Measurements from ENCODE around the gene SNAPC1. TPM values are rescaled to one million over a fixed set of nuclear protein-coding genes. Genes with fewer than 3 reads are reported as not detected.

SNAPC1 gene
- total RNA-seq, 2 donors from 2014 or later = 3.3 to 4.3 TPM

GRCh38 chr14:61839507-61839906 lies 77.3 kb downstream of the SNAPC1 start:
- Mint-ChIP-seq H3K36me3 (ENCODE audit: low read depth) (no peaks in the 10 kb centered on the region), H3K4me3 (no peak overlapping the region), H3K27ac (peak overlapping the region; percentile 21), H3K27me3 (peaks cover 23% of the 10 kb centered on the region), H3K4me1 (peaks cover 6% of the 10 kb centered on the region)
- no peak for ATAC-seq
- DNase-seq = no peak
- H3K9me3 ChIP-seq (ENCODE audit: control insufficient read depth, low read length, poor library complexity, severe bottlenecking) = no peaks in the 10 kb centered on the region

DNA sequence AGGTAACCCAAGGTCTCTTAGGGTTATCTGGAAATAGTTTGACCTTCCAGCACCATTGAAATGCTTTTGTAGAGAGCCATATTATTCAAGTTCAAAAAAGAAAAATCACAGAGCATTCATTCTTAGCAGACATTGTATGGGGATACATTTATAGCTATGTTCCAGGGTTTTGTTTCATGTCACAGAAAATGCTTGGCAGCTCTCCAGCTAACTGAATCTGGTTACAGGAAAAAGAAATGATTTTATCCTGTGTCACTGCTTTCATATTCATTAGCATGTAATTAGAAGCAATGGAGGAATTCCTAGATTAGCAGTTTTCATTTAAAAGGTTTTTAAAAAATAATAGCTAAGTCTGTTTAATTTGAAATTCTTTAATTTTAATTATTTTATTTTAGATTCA lies 78.9 kb downstream of the SNAPC1 start:
- H3K9me3 ChIP-seq (ENCODE audit: control insufficient read depth, low read length, poor library complexity, severe bottlenecking) = no peaks in the 10 kb centered on the region
- no peak for ATAC-seq
- Mint-ChIP-seq H3K27ac (no peak overlapping the region), H3K4me1 (peaks cover 6% of the 10 kb centered on the region), H3K36me3 (ENCODE audit: low read depth) (no peaks in the 10 kb centered on the region), H3K27me3 (peaks cover 14% of the 10 kb centered on the region), H3K4me3 (no peak overlapping the region)
- no peak for DNase-seq

Other genes starting within 250 kb of the SNAPC1 start
- gene HIF1A, start 66.9 kb upstream of the SNAPC1 start, total RNA-seq = 100 to 1,000 TPM; 175 to 204 TPM
- gene SYT16, start 50.3 kb downstream of the SNAPC1 start, total RNA-seq = not detected

All from T-helper 17 cell (primary cell).